BE2C (cell line): ENCODE measurements around the gene ITPK1.

Experiments used
- DNase-seq: peaks from one replicate; pipeline ENCODE4 v3.0.0-alpha.2; 2020
- H3K27me3 ChIP-seq: fragments of 250-450 bp; sonication (Bioruptor Pico); 2 replicates; pipeline ENCODE4 v1.5.1; 2020; ENCODE audit warnings: mild to moderate bottlenecking
- H3K36me3 ChIP-seq: fragments of 250-450 bp; sonication (Bioruptor Pico); 2 replicates; pipeline ENCODE4 v1.5.1; 2020; ENCODE audit warnings: mild to moderate bottlenecking
- H3K4me1 ChIP-seq: fragments of 250-450 bp; sonication (Bioruptor Pico); 2 replicates; pipeline ENCODE4 v1.5.1; 2020
- H3K4me3 ChIP-seq: 2 replicates; pipeline ENCODE4 v1.5.1; 2011; ENCODE audit warnings: low read depth, low read length
- H3K9me3 ChIP-seq: fragments of 250-450 bp; sonication (Bioruptor Pico); 2 replicates; pipeline ENCODE4 v1.5.1; 2020
- CTCF ChIP-seq: IDR thresholded peaks from 2 replicates; pipeline ENCODE4 v1.5.1; 2012; ENCODE audit warnings: mild to moderate bottlenecking, low read depth, low read length

The ITPK1 gene

DNA sequence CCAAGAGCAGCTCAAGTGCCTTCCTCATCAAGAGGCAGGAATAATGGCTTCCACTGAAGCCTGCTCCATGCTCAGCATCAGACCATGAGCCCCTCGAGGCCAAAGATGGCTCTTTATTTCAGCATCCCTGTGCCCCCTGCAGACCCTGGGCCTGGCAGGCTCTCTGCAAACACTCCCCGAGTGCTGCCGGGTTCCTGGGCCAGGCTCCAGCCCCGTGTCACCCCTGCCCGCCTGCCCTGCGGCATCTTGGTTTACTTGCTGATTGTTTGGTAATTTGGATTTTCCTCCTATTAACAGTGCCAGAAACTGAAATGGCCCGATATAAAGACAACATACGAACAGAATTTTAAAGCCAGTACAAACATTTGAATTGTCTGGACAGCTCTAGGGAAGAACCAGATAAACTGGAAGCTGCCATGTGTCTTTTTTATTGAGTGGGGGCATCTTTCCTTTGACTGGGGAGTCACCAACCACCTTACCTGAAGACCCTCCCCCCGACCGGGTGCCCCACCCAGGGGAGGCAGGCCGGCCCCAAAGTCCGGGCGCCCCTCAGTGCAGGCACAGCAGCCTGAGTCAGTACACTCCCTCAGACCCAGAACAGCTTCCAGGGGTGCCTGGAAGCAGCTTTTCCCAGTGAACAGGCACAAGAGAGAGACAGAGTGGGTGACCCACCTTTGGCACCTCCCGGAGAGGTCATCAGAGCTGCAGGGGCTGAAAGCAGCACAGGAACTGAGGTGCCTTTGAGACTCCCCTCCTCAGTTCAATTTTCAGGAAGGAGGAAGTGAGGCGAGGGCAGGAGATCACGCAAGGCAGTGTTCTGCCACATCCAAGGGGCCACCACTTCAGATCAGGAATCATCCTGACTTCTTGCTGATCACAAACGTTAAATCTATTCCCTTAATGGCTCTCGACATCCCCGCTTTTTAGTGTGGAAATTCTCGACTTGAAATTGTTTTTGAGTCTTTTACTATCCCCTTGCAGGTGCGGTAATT, 30.6 kb downstream of the ITPK1 start:
- H3K9me3 ChIP-seq = no peaks in the 10 kb centered on the region
- no peak for TF ChIP-seq CTCF

DNA sequence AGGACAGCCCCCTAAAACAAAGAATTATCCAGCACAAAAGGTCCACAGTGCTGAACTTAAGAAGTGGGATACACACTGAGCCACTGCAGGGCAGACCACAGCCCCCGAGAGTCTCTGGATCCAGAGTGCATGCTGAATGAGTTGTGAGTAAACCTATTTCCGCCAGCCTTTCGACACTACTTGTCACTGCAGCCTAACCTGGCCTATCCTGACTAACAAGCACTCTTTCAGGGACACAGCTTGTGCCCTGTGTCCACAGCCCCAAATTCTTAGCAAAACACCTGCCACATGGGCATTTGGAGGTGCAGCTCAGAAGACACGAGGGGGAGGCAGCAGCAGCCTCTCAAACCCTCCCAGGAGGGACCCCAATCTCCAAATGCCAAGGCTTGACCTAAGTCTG, 31.3 kb downstream of the ITPK1 start:
- H3K9me3 ChIP-seq = no peaks in the 10 kb centered on the region
- H3K27me3 ChIP-seq = no peaks in the 10 kb centered on the region
- no peaks in the 10 kb centered on the region for H3K4me1 ChIP-seq
- no peak for TF ChIP-seq CTCF
- no peak overlapping the region for H3K4me3 ChIP-seq
- DNase-seq = no peak
- H3K36me3 ChIP-seq = no peaks in the 10 kb centered on the region

More for the DNA sequence above, 30.6 kb downstream of the ITPK1 start:
- H3K4me1 ChIP-seq = no peaks in the 10 kb centered on the region
- no peaks in the 10 kb centered on the region for H3K36me3 ChIP-seq
- no peak overlapping the region for H3K4me3 ChIP-seq
- H3K27me3 ChIP-seq = no peaks in the 10 kb centered on the region
- no peak for DNase-seq

GRCh38 chr14:93083917-93084316, 31.8 kb downstream of the ITPK1 start:
- no peak overlapping the region for H3K4me3 ChIP-seq
- H3K4me1 ChIP-seq = no peaks in the 10 kb centered on the region
- no peaks in the 10 kb centered on the region for H3K36me3 ChIP-seq
- no peak for TF ChIP-seq CTCF
- no peak for DNase-seq
- H3K27me3 ChIP-seq = no peaks in the 10 kb centered on the region
- H3K9me3 ChIP-seq = no peaks in the 10 kb centered on the region

DNA sequence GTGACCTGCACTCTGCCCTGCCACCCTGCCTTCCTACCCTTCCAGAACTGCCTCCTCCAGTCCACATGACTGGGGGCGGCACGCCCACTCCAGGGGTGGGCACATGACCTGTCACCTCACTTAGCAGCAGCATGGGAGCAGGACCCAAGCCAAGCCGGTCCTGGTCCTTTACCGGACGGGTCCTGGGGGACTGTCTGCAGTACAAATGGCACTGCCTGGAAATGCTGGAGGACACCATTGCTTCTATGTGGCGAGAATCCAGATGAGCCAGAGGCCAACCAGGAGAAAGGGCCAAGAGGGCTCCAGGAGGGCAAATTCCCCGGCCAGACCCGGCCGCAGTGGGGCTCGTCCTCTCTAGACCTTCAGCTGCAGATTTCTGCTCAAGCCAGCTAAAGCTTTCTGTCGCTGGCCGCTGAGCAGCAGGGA, 33.1 kb downstream of the ITPK1 start:
- TF ChIP-seq CTCF = no peak
- no peak for DNase-seq
- H3K4me3 ChIP-seq = no peak overlapping the region
- H3K4me1 ChIP-seq = no peaks in the 10 kb centered on the region
- H3K36me3 ChIP-seq = no peaks in the 10 kb centered on the region
- H3K9me3 ChIP-seq = no peaks in the 10 kb centered on the region
- no peaks in the 10 kb centered on the region for H3K27me3 ChIP-seq

DNA sequence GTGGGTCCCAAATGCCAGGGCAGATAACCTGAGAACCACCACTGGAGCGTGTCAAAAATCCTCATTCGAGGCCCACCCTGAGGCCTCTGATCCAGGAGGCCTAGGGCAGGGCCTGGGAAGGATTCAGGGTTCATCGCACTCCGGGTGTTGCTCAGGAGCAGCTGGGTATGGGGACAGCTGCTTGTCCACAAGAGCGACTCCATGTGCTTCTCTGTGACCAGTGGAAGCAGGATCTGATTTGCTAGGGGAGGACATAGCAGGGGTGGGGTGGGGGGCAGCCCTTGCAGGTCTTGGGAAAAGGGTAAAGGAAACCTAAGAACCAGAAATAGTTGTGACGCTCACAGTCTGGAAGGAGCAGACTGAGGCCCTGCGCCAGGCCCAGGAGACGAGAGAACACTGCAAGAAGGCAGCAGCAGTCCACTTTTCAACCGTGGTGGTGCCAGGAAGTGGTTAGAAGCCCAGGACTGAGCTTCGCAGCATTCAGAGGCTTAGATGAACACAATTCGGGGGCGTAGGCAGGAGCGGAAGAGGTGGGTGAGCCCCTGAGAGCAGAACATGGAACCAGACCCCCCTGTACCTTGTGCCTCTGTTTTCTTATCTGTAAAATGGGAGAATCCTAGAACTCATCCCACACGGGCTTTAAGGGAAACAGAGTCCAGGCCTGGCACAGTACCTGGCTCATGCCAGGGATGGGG, 33.7 kb downstream of the ITPK1 start:
- Histone ChIP-seq H3K9me3 (no peaks in the 10 kb centered on the region), H3K4me1 (no peaks in the 10 kb centered on the region), H3K4me3 (no peak overlapping the region), H3K27me3 (no peaks in the 10 kb centered on the region), H3K36me3 (no peaks in the 10 kb centered on the region)
- TF ChIP-seq CTCF = no peak
- no peak for DNase-seq
